Measurements from ENCODE around the gene AFAP1.

- TF ChIP-seq CREB1 (IDR thresholded peaks at IDR 0.05; ENCODE audit: low read depth) (no peak), ZBTB7A (IDR thresholded peaks at IDR 0.05; ENCODE audit: low read depth) (no peak), RAD21 (IDR thresholded peaks at IDR 0.05; ENCODE audit: low read depth) (no peak), MAX (IDR thresholded peaks at IDR 0.05) (no peak), TAF1 (IDR thresholded peaks at IDR 0.05; ENCODE audit: low read depth) (no peak), CEBPB (IDR thresholded peaks at IDR 0.05) (no peak), REST (IDR thresholded peaks at IDR 0.05; ENCODE audit: low read depth) (no peak), EGR1 (IDR thresholded peaks at IDR 0.05) (no peak), TEAD4 (IDR thresholded peaks at IDR 0.05) (no peak), YY1 (IDR thresholded peaks at IDR 0.05; ENCODE audit: low read depth) (no peak)
These were observed 206.5 kb downstream of the AFAP1 start for GRCh38 chr4:7733201-7733600.
